GM18951 (cell line): Measurements from ENCODE around the gene RPL3.
"Not testable (repeated sequence)": the region's sequence is repeated elsewhere in the genome, so short reads cannot be mapped to it uniquely, and the experiment has no call there.

ENCODE experiments used
- POLR2A ChIP-seq: IDR thresholded peaks from 4 replicates; pipeline ENCODE4 v1.6.1; 2011; ENCODE audit warnings: mild to moderate bottlenecking; ENCODE audit not compliant: insufficient read length, insufficient read depth; ENCODE audit errors: extremely low read depth
- in situ Hi-C: fragments of 300-500 bp; cut with MboI; formaldehyde crosslinking; loops from one replicate; pipeline ENCODE4 v1.12.0; 2022; ENCODE audit warnings: low sequenced_read_pairs, mixed read lengths, inconsistent platforms; ENCODE audit not compliant: unreplicated experiment

The RPL3 gene

DNA sequence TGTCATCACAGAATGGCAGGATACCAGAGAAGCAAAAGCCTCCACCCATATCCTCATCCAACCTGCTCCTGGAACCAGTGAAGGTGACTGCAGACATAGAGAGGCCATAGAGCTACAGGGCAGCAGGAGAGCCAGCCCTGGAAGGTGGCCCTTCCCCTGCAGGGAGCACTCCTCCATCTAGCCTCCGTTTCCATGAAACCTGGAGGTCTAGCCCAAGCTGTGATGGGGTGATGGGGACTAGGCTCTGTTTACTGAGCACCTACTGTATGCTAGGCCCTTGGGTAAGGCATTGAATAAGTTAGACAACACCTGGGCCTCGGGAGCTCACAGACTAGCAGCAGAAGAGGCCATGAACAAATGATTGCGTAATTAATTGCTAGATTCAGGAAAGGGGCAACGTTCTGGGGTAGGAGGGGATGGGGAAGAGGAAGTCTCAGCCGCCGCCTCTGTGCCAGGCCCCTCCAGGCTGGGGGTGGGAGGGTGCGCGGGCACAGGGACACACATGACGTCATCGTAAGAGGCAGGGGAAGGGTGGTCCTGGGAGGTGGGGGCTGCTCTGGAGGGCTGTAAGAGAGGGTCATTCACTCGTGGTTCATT, 29.6 kb upstream of the RPL3 start:
- in situ Hi-C loops = no loop called here
- no peak for TF ChIP-seq POLR2A

GRCh38 chr22:39345231-39345630, 25.8 kb upstream of the RPL3 start:
- in situ Hi-C loops = no loop called here

DNA sequence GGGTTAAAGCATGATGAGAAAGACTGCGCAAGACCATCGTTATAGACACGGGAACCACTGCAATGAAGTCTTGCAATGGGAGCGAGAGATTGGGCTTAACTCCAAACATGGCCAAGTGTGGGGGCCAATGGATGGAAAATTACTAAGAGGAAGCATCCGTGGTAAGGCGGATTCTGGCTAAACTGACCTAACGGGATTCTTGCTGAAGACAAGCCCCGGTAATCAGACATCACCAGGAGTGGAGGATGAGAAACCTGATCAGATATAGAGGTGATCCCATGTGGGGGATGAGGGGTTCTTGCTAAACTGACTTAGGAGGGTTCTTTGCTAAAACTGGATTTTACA, 24.6 kb upstream of the RPL3 start:
- no peak for TF ChIP-seq POLR2A
- in situ Hi-C loops = no loop called here

More at GRCh38 chr22:39345231-39345630, 25.8 kb upstream of the RPL3 start:
- TF ChIP-seq POLR2A = no peak

DNA sequence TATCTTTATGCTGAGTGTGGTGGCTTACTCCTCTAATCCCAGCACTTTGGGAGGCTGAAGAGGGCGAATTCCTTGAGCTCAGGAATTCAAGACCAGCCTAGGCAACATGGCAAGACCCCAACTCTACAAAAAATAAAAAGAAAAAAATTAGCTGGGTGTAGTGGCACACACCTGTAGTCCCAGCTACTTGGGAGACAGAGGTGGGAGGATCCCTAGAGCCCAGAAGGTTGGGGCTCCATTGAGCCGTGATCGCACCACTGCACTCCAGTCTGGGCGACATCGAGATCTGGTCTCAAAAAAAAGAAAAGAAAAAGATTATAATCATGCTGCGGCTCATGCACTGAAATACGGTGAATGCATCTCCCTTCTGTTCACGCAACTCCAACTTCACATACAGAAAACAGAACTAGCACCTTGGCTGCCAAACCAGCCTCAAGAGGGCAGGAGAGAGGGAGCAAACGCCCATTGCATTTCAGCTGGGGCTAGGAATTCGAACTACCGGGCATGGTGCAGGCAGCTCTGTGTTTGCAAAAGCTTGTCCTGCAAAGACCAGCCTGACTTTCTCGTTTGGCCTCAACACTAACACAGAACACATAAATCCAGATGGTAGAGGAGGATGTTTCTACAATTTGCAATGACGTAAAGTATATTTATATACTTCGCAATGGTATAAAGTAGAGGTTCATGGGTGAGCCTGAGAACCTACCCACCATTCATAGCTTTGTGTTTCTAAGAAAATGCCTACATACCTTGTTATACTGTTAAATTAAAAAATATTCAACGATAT, 24.0 kb upstream of the RPL3 start:
- in situ Hi-C loops = no loop called here
- TF ChIP-seq POLR2A = no peak

DNA sequence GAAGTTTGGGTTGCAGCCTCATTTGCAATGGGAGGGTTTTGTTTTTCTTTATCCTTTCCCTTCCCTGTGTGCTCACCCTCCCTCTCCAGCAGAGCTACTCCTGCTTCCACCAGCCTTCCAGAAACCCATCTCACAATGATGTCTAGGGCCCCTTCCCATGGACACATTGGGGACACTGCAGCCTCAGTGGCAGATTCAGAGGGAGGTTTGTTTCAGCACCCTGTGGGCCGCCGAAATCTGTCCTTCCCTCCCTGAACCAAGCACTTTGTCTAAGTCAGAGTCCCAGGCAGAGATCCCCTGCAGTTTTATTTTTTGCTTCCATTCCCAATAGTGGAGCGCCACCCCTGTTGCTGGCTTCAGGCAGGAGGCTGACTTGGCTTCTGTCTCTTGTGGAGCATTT, 21.8 kb upstream of the RPL3 start:
- no peak for TF ChIP-seq POLR2A
- in situ Hi-C loops = no loop called here

- in situ Hi-C loops = not testable (repeated sequence)
Observed at GRCh38 chr22:39339775-39340174, 20.4 kb upstream of the RPL3 start.

DNA sequence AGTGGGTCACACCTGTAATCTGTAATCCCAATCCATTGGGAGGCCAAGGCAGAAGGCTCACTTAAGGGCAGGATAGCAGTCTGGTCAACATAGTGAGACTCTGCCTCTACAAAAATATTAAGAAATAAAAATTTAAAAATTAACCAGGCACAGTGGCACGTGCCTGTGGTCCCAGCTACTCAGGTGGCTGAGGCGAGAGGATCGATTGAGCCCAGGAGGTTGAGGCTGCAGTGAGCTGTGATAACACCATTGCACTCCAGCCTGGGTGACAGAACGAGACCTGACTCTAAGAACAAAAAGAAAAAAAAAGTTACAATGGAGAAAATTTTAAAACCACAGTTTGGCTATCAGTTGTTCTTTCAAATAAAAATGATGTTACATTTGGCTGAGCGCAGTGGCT, 17.0 kb upstream of the RPL3 start:
- in situ Hi-C loops = no loop called here
- no peak for TF ChIP-seq POLR2A

GRCh38 chr22:39332441-39333064, 13.1 kb upstream of the RPL3 start:
- in situ Hi-C loops = no loop called here
- no peak for TF ChIP-seq POLR2A

DNA sequence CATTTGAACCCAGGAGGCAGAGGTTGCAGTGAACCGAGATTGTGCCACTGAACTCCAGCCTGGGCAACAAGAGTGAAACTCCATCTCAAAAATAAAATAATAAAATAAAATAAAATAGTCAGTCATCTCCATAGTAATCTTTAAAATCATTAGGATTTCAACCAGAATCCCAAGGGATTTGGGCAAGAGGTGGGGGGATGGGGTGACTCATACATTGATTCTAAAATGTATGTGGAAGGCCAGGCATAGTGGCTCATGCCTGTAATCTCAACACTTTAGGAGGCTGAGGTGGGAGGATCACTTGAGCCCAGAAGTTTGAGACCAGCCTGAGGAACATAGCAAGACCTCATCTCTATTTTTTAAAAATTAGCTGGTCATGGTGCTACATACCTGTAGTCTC, 11.1 kb upstream of the RPL3 start:
- in situ Hi-C loops = not testable (repeated sequence)

GRCh38 chr22:39327995-39328754, 8.8 kb upstream of the RPL3 start:
- in situ Hi-C loops = no loop called here
- no peak for TF ChIP-seq POLR2A

DNA sequence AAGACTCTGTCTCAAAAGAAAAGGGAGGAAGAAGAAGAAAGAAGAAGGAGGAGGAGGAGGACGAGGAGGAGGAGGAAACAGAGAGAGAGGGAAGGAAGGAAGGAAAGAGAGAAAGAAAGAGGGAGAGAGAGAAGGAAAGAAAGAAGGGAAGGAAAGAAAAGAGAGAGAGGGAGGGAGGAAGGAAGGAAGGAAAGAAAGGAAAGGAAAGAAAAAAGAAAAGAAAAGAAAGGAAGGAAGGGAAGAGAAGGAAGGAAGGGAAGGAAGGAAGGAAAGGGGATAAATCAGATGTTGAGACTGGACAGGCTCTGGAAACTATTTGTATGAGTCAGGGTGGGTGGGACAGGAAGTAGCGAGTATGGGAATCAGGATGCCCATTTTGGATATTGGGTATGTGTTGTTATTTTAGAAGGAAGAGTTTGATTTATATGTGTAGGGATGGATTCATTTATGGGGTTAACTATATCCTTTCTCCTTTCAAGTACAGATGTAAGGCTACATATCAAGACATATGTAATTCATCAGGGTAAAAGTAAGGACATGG, 6.0 kb upstream of the RPL3 start:
- in situ Hi-C loops = no loop called here
- no peak for TF ChIP-seq POLR2A

GRCh38 chr22:39320616-39321029, 1.2 kb upstream of the RPL3 start:
- in situ Hi-C loops = loop anchor here (25.0 kb wide), 1 partner anchor 308 kb away; the partner anchor contains the start of genes APOBEC3C and APOBEC3D
